Adrenal gland (tissue), 12 donors: ENCODE data around the gene SCO1. TPM values are rescaled to one million over a fixed set of nuclear protein-coding genes. Genes with fewer than 3 reads are reported as not detected.
A peak's percentile ranks its signal among the peaks of the same experiment; 100 is the strongest.

Experiments used
- DNase-seq, 7 donors: peaks; one replicate each; pipeline ENCODE4 v3.0.0-alpha.2; 2019 to 2020
- H3K27ac ChIP-seq, 5 donors: fragments of 200-600 bp; sonication (generic) in 4 of 5; 1 replicate in 3 of 5; 2 replicates in 2 of 5; pipeline versions ENCODE4 v1.5.1 to v1.8.0; 2016 to 2020; ENCODE audit warnings: mild to moderate bottlenecking in 1 of 5
- H3K27me3 ChIP-seq: fragments of 200-600 bp; 2 replicates; pipeline ENCODE4 v1.8.0; 2021
- H3K36me3 ChIP-seq, 2 donors: fragments of 200-600 bp; replicated peaks in 1 of 2; 1 replicate in 1 of 2; 2 replicates in 1 of 2; pipeline versions ENCODE4 v1.5.1 to v1.8.0; 2018 to 2022
- H3K4me1 ChIP-seq, 2 donors: fragments of 200-600 bp; replicated peaks in 1 of 2; 1 replicate in 1 of 2; 2 replicates in 1 of 2; pipeline versions ENCODE4 v1.5.1 to v1.8.0; 2018 to 2021
- H3K4me3 ChIP-seq, 4 donors: fragments of 200-600 bp; sonication (generic) in 3 of 4; one replicate each; pipeline ENCODE4 v1.5.1; 2016 to 2018
- H3K9me3 ChIP-seq, 3 donors: fragments of 200-600 bp; sonication (generic) in 1 of 3; replicated peaks in 1 of 3; 1 replicate in 2 of 3; 2 replicates in 1 of 3; pipeline versions ENCODE4 v1.5.1 to v1.8.0; 2016 to 2021
- CTCF ChIP-seq, 6 experiments: fragments of 450-650 bp in 4 of 6; fragments of 200-600 bp in 2 of 6; sonication (generic) in 1 of 6; IDR thresholded peaks; 1 replicate in 5 of 6; 2 replicates in 1 of 6; pipeline versions ENCODE4 v1.5.1 to v1.8.0; 2016 to 2021; ENCODE audit warnings: antibody characterized with exemption in 6 of 6, mild to moderate bottlenecking in 2 of 6, moderate library complexity in 1 of 6
- POLR2A ChIP-seq, 2 donors: fragments of 450-650 bp; IDR thresholded peaks; one replicate each; pipeline ENCODE4 v1.6.1; 2017; ENCODE audit warnings: antibody characterized with exemption in 2 of 2, mild to moderate bottlenecking in 2 of 2, moderate library complexity in 1 of 2
- WGBS, 4 donors: extraction: QIAGEN DNeasy Blood & Tissue Kit in 2 of 4; methylation state at CpG; one replicate each; pipeline versions ENCODE4 v1.1.5 to v1.1.7; 2013 to 2017; 5-methylcytosine and 5-hydroxymethylcytosine counted together
- intact Hi-C, 2 donors: fragments of 100-400 bp; cut with DNase I; formaldehyde crosslinking; loops; one replicate each; pipeline versions ENCODE4 v1.14.1 to v1.15.0; 2022 to 2023
- polyA plus RNA-seq, 3 donors: library from polyadenylated mRNA; stranded (reverse); fragments of 200-250 nt in 2 of 3; fragments of 350-450 nt in 1 of 3; fragmentation: Illumina TruSeq in 1 of 3; extraction: RNeasy Lipid Tissue Mini Kit (QIAGEN cat#74804) in 1 of 3; gene quantifications; one replicate each; pipeline ENCODE4 v1.2.3, GENCODE V29; 2013 to 2014
- total RNA-seq, 9 donors: library from RNA; depleted of rRNA in 4 of 9; stranded (reverse); fragments of >200 nt in 4 of 9; fragments of 120-200 nt in 1 of 9; fragmentation: NEBNext Ultra II Directional in 1 of 9; extraction: Animal tissue kit (Norgen Biotek cat#: 25700) in 1 of 9; gene quantifications; one replicate each; pipeline versions ENCODE4 v1.1.0 to v1.2.4, GENCODE V29; 2013 to 2023
- donor health status: healthy with polysubstance abuse.
- donor health status: Bipolar disorder and iron deficiency.
- donor health status: DM: yes; HTN: yes; CAD: no.
- donor health status: DM: no; HTN: no; CAD: no.
- donor health status: DM: no; HTN: no; CAD: no.
- donor health status: DM: yes; HTN: yes; CAD: no.

SCO1 gene
- total and polyA plus RNA-seq, 12 donors = 6.1 to 55.7 (median 35.1) TPM

DNA sequence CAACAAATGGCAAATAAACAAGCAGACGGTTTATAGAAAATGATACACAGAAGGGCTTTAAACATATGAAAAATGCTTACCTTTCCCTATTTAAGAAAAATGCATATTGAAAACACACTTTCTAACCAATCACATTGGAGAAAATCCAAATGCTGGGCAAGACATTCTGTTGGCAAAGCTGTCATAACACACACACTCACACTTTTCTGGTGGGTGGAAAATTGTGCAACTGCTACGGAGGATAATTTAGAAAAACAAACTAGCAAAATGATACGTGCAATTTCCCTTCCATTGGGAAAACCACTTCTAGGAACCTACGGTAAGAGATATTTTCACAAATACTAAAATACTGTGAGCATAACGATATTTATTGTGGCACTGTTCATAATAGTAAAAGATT, 30.4 kb downstream of the SCO1 start:
- 79 to 93% (median 86%) methylated on average over 5 of the region's 5 CpGs for WGBS, 4 donors

GRCh38 chr17:10664571-10664970, 32.8 kb downstream of the SCO1 start:
- TF ChIP-seq POLR2A (IDR thresholded peaks at IDR 0.05) (no peak), CTCF (IDR thresholded peaks at IDR 0.05) (no peak)
- intact Hi-C loops = no loop called here
- H3K27ac ChIP-seq = no peak overlapping the region
- no peaks in the 10 kb centered on the region for H3K36me3 ChIP-seq
- H3K9me3 ChIP-seq = no peaks in the 10 kb centered on the region
- WGBS, 4 donors = 89 to 94% (median 94%) methylated on average over 9 of the region's 9 CpGs
- H3K4me3 ChIP-seq = no peak overlapping the region
- H3K4me1 ChIP-seq = no peaks in the 10 kb centered on the region
- H3K27me3 ChIP-seq = no peaks in the 10 kb centered on the region
- DNase-seq = no peak

More for the DNA sequence above, 30.4 kb downstream of the SCO1 start:
- no peaks in the 10 kb centered on the region for H3K27me3 ChIP-seq
- TF ChIP-seq POLR2A (IDR thresholded peaks at IDR 0.05) = no peak
- TF ChIP-seq CTCF (IDR thresholded peaks at IDR 0.05) = no peak
- no peak overlapping the region for H3K4me3 ChIP-seq
- no peaks in the 10 kb centered on the region for H3K9me3 ChIP-seq
- H3K4me1 ChIP-seq = no peaks in the 10 kb centered on the region
- no peaks in the 10 kb centered on the region for H3K36me3 ChIP-seq
- no peak for DNase-seq
- intact Hi-C loops = no loop called here
- no peak overlapping the region for H3K27ac ChIP-seq

DNA sequence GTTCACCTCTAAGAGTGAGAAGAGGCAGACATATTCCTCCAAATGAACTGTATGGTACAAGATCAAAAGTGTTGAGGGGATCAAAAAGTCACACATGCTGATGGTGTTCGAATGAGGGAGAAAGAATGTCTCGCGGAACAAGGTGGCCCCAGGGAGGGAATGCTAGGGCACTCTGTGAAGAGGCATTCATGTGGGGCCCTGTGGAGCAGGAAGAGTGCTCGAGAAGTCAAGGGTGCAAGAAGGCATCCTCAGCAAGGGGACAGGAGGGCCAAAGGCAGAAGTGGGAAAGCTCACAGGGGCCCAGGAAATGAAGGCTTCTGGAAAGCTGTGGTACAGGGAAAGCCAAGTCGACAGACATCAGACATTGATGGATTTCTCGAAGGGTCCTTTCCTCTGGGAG, 34.1 kb downstream of the SCO1 start:
- TF ChIP-seq CTCF (IDR thresholded peaks at IDR 0.05) = no peak
- no peak for TF ChIP-seq POLR2A (IDR thresholded peaks at IDR 0.05)
- no peak for DNase-seq
- H3K36me3 ChIP-seq = no peaks in the 10 kb centered on the region
- WGBS, 4 donors = 86 to 90% (median 88%) methylated on average over 6 of the region's 6 CpGs
- no peak overlapping the region for H3K27ac ChIP-seq
- H3K9me3 ChIP-seq = no peaks in the 10 kb centered on the region
- H3K27me3 ChIP-seq = no peaks in the 10 kb centered on the region
- no peak overlapping the region for H3K4me3 ChIP-seq
- no peaks in the 10 kb centered on the region for H3K4me1 ChIP-seq
- intact Hi-C loops = no loop called here

GRCh38 chr17:10661437-10661836, 35.9 kb downstream of the SCO1 start:
- Histone ChIP-seq H3K27me3 (no peaks in the 10 kb centered on the region), H3K36me3 (no peaks in the 10 kb centered on the region), H3K4me1 (no peaks in the 10 kb centered on the region), H3K27ac (no peak overlapping the region), H3K9me3 (no peaks in the 10 kb centered on the region), H3K4me3 (no peak overlapping the region)
- intact Hi-C loops = no loop called here
- TF ChIP-seq CTCF (IDR thresholded peaks at IDR 0.05) = no peak
- TF ChIP-seq POLR2A (IDR thresholded peaks at IDR 0.05) = no peak
- DNase-seq = peak in 1 of 7 donors; percentile 20
- 82 to 89% (median 88%) methylated on average over 9 to 10 of the region's 10 CpGs for WGBS, 4 donors
